ENCODE results near the gene D2HGDH.

DNA sequence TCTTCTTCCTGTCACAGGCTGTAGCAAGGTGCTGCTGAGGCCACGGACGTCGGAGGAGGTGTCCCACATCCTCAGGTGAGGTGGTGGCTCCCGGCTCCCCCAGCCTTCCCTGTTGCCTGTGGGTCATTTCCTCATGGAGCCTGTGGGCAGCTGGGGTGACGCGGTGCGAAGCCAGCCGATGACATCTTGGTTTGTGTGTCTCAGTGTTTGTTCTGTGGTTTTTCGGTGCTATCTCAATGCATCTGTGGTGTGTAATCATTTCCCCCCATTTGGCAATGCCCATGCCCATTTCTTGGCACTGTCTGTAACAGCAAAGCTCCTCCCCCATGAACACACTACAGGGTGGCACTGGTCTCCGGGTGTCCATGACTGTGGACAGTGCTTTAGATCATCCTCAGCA, 6.6 kb downstream of the D2HGDH start:
- TF ChIP-seq, protein P1, sequence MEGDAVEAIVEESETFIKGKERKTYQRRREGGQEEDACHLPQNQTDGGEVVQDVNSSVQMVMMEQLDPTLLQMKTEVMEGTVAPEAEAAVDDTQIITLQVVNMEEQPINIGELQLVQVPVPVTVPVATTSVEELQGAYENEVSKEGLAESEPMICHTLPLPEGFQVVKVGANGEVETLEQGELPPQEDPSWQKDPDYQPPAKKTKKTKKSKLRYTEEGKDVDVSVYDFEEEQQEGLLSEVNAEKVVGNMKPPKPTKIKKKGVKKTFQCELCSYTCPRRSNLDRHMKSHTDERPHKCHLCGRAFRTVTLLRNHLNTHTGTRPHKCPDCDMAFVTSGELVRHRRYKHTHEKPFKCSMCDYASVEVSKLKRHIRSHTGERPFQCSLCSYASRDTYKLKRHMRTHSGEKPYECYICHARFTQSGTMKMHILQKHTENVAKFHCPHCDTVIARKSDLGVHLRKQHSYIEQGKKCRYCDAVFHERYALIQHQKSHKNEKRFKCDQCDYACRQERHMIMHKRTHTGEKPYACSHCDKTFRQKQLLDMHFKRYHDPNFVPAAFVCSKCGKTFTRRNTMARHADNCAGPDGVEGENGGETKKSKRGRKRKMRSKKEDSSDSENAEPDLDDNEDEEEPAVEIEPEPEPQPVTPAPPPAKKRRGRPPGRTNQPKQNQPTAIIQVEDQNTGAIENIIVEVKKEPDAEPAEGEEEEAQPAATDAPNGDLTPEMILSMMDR (IDR thresholded peaks at IDR 0.05 in 2 of 3, conservative IDR thresholded peaks at IDR 0.05 in 1 of 3; ENCODE audit: borderline replicate concordance in 1 of 3, insufficient read depth in 1 of 3, low read depth in 2 of 3, low read length in 2 of 3): no peak
- TF ChIP-seq SP1 (IDR thresholded peaks at IDR 0.05; ENCODE audit: low read depth) (no peak), POLR2A (IDR thresholded peaks at IDR 0.05; ENCODE audit: borderline replicate concordance, extremely low read depth, insufficient read depth, insufficient read length) (no peak), EZH2 (IDR thresholded peaks at IDR 0.05) (no peak), ZNF274 (IDR thresholded peaks at IDR 0.05; ENCODE audit: low read depth, low read length) (no peak), CBX3 (IDR thresholded peaks at IDR 0.05; ENCODE audit: low read depth) (no peak), POLR2AphosphoS5 (IDR thresholded peaks at IDR 0.05; ENCODE audit: low read depth, low read length) (no peak), SIN3A (IDR thresholded peaks at IDR 0.05; ENCODE audit: low read depth) (no peak)
- TF ChIP-seq, protein P2, sequence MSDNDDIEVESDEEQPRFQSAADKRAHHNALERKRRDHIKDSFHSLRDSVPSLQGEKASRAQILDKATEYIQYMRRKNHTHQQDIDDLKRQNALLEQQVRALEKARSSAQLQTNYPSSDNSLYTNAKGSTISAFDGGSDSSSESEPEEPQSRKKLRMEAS (IDR thresholded peaks at IDR 0.05): no peak
